Prostate gland (tissue), 2 donors: ENCODE data around the gene KRT6B. TPM values are rescaled to one million over a fixed set of nuclear protein-coding genes. Genes with fewer than 3 reads are reported as not detected.

ENCODE experiments used
- DNase-seq: peaks from one replicate; pipeline ENCODE4 v3.0.0-alpha.2; 2019; ENCODE audit warnings: low spot score
- H3K27ac ChIP-seq, 2 donors: fragments of 200-600 bp; sonication (generic); 2 replicates each; pipeline ENCODE4 v1.5.1; 2017 to 2019
- H3K27me3 ChIP-seq: fragments of 200-600 bp; sonication (generic); replicated peaks from 2 replicates; pipeline ENCODE4 v1.5.1; 2019; ENCODE audit not compliant: insufficient read depth
- H3K36me3 ChIP-seq, 2 donors: fragments of 200-600 bp; sonication (generic); 1 replicate in 1 of 2; 2 replicates in 1 of 2; pipeline versions ENCODE4 v1.5.1 to v1.8.1; 2017 to 2019
- H3K4me1 ChIP-seq: fragments of 200-600 bp; sonication (generic); replicated peaks from 2 replicates; pipeline ENCODE4 v1.5.1; 2019
- H3K4me3 ChIP-seq, 2 donors: fragments of 200-600 bp; sonication (generic); 2 replicates each; pipeline ENCODE4 v1.5.1; 2017 to 2019
- H3K9me3 ChIP-seq: fragments of 200-600 bp; sonication (generic); 2 replicates; pipeline ENCODE4 v1.5.1; 2017
- POLR2A ChIP-seq: fragments of 450-650 bp; IDR thresholded peaks from one replicate; pipeline ENCODE4 v1.6.1; 2016; ENCODE audit warnings: antibody characterized with exemption, mild to moderate bottlenecking
- POLR2AphosphoS5 ChIP-seq: sonication (generic); formaldehyde crosslinking; IDR thresholded peaks from one replicate; pipeline ENCODE4 v1.6.1; 2017; ENCODE audit warnings: antibody characterized with exemption
- WGBS: methylation state at CpG from one replicate; pipeline ENCODE4 v1.1.5; 2018; 5-methylcytosine and 5-hydroxymethylcytosine counted together
- intact Hi-C: fragments of 100-400 bp; cut with DNase I; formaldehyde crosslinking; loops from one replicate; pipeline ENCODE4 v1.14.2; 2022
- total RNA-seq, 2 donors: library from RNA; depleted of rRNA; stranded (reverse); fragments of >200 nt; gene quantifications; one replicate each; pipeline ENCODE4 v1.1.0, GENCODE V29; 2016
- TF ChIP-seq, protein P1 (sequence below), 4 experiments: fragments of 200-600 bp in 2 of 4; fragments of 450-650 bp in 2 of 4; sonication (generic) in 2 of 4; IDR thresholded peaks; 1 replicate in 3 of 4; 2 replicates in 1 of 4; pipeline ENCODE4 v1.5.1; 2016 to 2019; ENCODE audit warnings: antibody characterized with exemption in 4 of 4, mild to moderate bottlenecking in 2 of 4, moderate library complexity in 2 of 4

Gene KRT6B
- total RNA-seq, 2 donors from 2014 or later: 0.40 to 0.87 TPM

DNA sequence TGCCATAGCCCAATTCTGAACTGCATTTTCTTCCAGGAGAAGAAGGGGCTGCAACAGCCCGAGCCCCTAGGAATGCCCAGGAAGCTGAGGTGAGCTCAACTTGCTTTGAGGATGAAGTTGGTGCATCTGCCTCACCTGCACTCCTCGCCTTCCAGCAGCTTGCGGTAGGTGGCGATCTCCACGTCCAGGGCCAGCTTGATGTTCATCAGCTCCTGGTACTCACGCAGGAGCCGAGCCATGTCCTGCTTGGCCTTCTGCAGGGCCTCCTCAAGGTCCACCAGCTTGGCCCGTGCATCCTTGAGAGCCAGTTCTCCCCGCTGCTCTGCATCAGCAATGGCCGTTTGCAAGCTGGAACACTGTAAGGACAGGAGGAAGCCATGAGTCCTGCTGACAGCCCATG lies 23.8 kb downstream of the KRT6B start:
- intact Hi-C loops: no loop called here
- H3K27ac ChIP-seq: no peak overlapping the region
- 90% methylated on average over 10 of the region's 10 CpGs for WGBS

DNA sequence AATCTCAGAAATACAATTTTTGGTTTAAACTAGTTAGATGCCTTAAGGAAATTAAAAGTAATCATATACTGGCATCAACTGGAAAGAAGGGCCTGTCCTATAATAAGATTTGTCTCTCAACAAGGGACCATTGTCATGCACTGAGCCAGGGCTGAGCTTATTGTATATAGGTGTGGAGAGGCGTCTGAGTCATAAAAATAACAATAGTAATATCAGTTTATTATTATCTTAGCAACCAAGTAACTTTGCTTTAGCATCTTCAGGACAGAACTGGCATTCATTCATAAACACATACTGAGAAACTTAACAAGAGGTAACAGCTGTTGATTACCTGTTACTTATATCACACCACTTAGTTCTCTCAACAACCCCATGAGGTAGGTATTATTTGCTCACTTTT lies 24.9 kb downstream of the KRT6B start:
- H3K27me3 ChIP-seq: no peaks in the 10 kb centered on the region
- 86% methylated on average over 1 of the region's 1 CpG for WGBS
- TF ChIP-seq, protein P1, sequence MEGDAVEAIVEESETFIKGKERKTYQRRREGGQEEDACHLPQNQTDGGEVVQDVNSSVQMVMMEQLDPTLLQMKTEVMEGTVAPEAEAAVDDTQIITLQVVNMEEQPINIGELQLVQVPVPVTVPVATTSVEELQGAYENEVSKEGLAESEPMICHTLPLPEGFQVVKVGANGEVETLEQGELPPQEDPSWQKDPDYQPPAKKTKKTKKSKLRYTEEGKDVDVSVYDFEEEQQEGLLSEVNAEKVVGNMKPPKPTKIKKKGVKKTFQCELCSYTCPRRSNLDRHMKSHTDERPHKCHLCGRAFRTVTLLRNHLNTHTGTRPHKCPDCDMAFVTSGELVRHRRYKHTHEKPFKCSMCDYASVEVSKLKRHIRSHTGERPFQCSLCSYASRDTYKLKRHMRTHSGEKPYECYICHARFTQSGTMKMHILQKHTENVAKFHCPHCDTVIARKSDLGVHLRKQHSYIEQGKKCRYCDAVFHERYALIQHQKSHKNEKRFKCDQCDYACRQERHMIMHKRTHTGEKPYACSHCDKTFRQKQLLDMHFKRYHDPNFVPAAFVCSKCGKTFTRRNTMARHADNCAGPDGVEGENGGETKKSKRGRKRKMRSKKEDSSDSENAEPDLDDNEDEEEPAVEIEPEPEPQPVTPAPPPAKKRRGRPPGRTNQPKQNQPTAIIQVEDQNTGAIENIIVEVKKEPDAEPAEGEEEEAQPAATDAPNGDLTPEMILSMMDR (IDR thresholded peaks at IDR 0.05): no peak
- no peak for TF ChIP-seq POLR2A
- TF ChIP-seq POLR2AphosphoS5: no peak

More for the DNA sequence above, 23.8 kb downstream of the KRT6B start:
- no peaks in the 10 kb centered on the region for H3K36me3 ChIP-seq
- H3K27me3 ChIP-seq: no peaks in the 10 kb centered on the region
- H3K4me3 ChIP-seq: no peak overlapping the region
- H3K9me3 ChIP-seq: no peaks in the 10 kb centered on the region
- DNase-seq: no peak
- H3K4me1 ChIP-seq: peaks cover 5% of the 10 kb centered on the region
- TF ChIP-seq, protein P1 (IDR thresholded peaks at IDR 0.05): no peak
- TF ChIP-seq POLR2A: no peak
- no peak for TF ChIP-seq POLR2AphosphoS5

DNA sequence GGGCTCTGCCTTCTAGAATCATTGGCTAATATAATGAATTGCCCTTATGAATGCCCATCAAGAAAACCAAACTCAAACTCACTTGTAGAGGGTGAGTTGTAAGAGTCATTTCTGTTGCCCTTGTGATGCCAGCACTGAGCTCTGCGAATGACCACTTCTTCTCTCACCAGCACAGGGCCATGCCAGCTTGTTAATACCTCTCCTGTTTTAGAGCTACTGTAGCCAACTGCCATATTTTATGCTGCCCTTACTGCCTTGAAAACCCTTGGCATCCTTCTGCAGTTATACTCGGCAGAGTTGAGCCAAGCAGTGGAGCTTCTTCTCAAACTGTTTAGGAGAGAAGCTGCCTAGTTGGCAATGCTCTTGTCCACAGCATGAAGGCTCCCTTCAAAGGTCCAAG lies 25.9 kb downstream of the KRT6B start:
- intact Hi-C loops: no loop called here
- TF ChIP-seq, protein P1 (IDR thresholded peaks at IDR 0.05): no peak
- TF ChIP-seq POLR2AphosphoS5 (no peak), POLR2A (no peak)
- DNase-seq: no peak

More for the DNA sequence above, 24.9 kb downstream of the KRT6B start:
- Histone ChIP-seq H3K4me3 (no peak overlapping the region), H3K27ac (no peak overlapping the region), H3K9me3 (no peaks in the 10 kb centered on the region), H3K4me1 (peaks cover 5% of the 10 kb centered on the region), H3K36me3 (no peaks in the 10 kb centered on the region)
- no peak for DNase-seq
- intact Hi-C loops: no loop called here

DNA sequence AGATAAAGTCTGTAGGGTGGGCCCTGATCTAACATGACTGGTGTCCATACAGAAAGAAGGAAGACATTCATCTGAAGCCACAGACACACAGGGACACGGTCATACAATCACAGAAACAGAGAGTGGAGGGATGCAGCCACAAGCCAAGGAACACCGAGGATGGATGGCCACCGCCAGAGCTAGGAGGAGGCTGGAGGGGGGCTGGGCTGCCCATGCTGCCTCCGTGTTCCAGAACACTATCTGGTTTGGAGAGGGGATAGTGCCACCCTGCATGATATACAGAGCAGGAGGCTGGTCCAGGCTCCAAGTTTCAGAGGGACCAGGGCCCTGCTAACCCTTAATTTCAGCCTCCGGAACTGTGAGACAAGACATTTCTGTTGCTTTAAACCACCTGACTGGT lies 26.5 kb downstream of the KRT6B start:
- Histone ChIP-seq H3K4me3 (no peak overlapping the region), H3K4me1 (peaks cover 5% of the 10 kb centered on the region), H3K27me3 (no peaks in the 10 kb centered on the region), H3K27ac (no peak overlapping the region), H3K9me3 (no peaks in the 10 kb centered on the region), H3K36me3 (no peaks in the 10 kb centered on the region)
- intact Hi-C loops: no loop called here
- TF ChIP-seq POLR2A (no peak), POLR2AphosphoS5 (no peak)
- TF ChIP-seq, protein P1 (IDR thresholded peaks at IDR 0.05): no peak
- no peak for DNase-seq
- 92% methylated on average over 5 of the region's 5 CpGs for WGBS

More for the DNA sequence above, 25.9 kb downstream of the KRT6B start:
- H3K36me3 ChIP-seq: no peaks in the 10 kb centered on the region
- no peak overlapping the region for H3K27ac ChIP-seq
- 78% methylated on average over 2 of the region's 2 CpGs for WGBS
- H3K9me3 ChIP-seq: no peaks in the 10 kb centered on the region
- no peaks in the 10 kb centered on the region for H3K27me3 ChIP-seq
- no peak overlapping the region for H3K4me3 ChIP-seq
- peaks cover 5% of the 10 kb centered on the region for H3K4me1 ChIP-seq

DNA sequence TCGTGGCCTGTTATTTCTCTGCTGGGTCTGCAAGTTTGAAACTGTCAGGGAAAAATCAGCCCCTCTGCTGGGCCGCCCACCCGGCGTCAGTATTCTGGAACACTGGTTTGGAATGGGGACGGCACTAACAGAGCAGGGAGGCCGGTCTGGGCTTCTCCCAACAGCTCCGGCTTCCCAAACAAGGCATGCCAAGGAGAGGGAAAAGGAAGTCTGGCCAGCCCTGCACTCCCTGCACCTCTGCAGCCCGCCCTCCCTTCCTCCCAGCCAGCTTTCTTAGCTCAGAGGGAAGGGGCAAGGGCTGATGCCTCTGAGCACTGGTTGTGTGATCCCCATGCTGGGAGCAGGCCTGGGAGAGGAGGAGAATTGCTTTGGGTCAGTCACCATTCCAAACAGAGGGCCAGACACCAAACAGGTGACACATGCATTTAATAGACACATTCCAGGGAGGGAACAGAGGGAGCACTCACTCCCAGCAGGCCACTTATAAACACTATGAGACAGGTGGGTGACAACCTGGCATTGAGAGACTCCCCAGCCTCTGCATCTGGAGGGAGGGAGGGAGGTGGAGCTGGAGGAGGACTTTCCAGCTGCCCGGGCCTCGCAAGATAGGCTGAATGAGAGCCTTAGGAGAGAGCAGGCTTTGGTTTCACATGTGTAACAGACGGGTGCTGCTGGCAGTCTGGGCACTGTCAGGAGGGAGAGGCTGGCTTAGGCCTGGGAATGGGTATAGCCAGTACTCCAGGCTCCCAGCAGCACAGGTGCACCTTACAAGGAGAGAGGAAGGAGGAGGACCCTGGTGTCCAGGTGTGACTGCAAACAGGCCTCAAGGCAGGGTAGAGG lies 28.1 kb downstream of the KRT6B start:
- no peak overlapping the region for H3K4me3 ChIP-seq
- DNase-seq: peak; percentile 10
- 17% methylated on average over 11 of the region's 11 CpGs for WGBS
- peak overlapping the region; percentile 26 to 38 for H3K27ac ChIP-seq
- TF ChIP-seq POLR2AphosphoS5 (peak; percentile 23), POLR2A (no peak)
- H3K4me1 ChIP-seq: peaks cover 5% of the 10 kb centered on the region
- intact Hi-C loops: no loop called here
- H3K36me3 ChIP-seq: no peaks in the 10 kb centered on the region
- no peaks in the 10 kb centered on the region for H3K9me3 ChIP-seq
- H3K27me3 ChIP-seq: no peaks in the 10 kb centered on the region
